GM21360 (cell line): ENCODE measurements around the gene C13orf46.

Experiments used
- ATAC-seq: cut with Tn5 transposase; IDR thresholded peaks from one replicate; pipeline ENCODE4 v1.9.1; 2021; ENCODE audit warnings: mild to moderate bottlenecking, moderate library complexity; ENCODE audit not compliant: unreplicated experiment

Gene C13orf46

DNA sequence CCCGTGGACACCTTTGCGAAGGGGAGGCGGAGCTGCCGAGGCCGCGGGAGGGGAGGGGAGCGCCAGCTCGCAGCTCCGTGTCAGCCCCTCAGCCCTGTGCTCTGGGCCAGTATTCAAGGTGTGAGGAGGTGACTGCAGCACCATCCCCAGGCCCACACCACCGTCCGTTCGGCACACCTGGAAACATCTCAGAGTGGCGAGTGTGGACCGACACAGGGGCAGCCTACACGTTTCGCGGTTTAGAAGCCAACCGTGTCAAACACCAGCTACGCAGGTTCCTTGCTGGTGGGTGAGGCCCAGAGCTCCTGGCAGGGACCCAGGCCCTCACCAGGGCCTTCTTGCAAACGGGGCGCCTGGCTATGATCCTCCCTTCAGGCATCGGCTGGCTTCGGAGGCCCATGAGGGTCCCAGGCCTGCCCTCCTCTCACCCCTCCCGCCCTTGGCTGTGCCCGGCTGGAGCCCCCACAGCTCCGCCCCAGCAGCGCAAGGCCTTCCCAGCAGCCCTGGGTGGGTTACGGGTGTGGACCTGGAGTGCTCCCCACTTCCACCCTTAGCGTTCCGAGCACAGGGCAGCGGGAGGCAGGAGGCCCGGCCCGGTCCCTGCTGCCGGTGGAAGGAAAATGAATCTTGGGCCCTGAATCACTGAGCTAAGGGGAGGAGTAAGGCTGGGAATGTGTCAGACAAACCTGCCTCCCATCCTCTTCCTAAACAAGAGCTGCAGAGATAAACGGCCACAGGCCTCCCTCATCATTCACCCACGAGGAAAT lies 1.2 kb downstream of the C13orf46 start:
- ATAC-seq: no peak

DNA sequence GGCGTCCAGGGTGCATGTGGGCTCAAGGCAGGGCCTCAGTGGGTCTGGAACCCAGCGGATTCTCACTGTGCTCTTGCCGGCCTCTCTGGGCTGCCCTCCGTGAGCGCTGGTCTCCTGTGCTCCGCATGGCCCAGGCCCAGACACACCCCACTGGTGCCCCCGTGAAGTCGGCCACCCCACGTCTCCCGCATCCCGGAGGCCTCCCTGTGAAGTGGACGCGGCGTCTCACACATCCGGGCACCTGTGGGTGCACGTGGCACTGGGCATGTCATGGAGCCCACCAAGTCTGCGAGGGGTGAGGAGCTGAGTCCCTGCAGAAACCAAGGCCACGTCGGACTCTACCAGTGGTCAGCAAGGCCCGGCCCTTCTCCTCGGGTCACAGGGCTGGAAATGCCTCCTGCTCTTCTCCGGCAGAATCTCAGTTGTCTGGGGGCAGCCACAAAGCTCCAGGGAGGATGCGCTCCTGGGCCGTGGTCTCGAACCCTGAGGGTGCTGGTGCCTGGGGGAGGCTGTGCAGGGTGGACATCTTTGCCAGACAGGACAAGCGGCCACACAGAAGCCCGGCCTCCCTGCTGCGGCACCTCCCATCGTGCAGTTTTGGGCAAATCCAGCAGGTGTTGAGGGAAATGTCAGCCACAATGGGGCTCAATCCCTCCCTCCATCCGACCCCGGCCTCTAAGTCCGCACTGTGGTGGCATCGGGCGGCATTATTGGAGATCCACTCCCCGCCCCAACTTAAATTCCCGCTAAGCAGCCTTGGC lies 2.2 kb downstream of the C13orf46 start:
- ATAC-seq: no peak

GRCh38 chr13:113970810-113971470 lies 2.9 kb downstream of the C13orf46 start:
- no peak for ATAC-seq

DNA sequence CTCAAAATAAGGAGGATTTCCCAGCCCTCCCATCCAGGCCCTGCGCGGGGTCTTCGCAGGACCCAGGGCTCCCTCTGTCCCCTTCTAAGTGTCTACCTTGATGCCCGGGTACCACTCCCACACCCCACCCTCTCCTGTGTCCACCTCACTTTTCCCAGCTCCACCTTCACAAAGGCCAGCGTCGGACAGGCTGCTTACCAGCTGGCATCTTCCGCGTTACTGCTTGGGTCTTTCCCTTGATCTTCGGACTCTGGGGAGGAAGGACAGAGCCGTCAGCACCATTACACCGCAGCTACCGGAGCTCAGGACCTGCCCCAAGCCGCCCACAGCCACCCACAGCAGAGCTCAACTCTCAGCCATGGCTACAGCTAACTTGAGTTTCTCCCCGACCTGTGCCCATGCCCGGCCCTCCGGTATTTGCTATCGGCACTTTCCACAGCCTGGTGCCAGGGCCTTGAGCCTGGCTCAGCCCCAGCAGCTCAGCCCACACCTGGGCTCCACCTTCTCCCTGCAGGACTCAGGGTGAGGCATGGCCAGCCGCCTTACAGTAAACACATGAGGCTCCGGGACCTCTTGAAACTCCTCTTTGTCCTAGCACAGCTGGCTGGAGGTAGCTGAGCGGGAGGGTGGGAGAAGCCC lies 3.8 kb downstream of the C13orf46 start:
- no peak for ATAC-seq

GRCh38 chr13:113969311-113969972 lies 4.4 kb downstream of the C13orf46 start:
- ATAC-seq: no peak

GRCh38 chr13:113968463-113969310 lies 5.2 kb downstream of the C13orf46 start:
- ATAC-seq: no peak

DNA sequence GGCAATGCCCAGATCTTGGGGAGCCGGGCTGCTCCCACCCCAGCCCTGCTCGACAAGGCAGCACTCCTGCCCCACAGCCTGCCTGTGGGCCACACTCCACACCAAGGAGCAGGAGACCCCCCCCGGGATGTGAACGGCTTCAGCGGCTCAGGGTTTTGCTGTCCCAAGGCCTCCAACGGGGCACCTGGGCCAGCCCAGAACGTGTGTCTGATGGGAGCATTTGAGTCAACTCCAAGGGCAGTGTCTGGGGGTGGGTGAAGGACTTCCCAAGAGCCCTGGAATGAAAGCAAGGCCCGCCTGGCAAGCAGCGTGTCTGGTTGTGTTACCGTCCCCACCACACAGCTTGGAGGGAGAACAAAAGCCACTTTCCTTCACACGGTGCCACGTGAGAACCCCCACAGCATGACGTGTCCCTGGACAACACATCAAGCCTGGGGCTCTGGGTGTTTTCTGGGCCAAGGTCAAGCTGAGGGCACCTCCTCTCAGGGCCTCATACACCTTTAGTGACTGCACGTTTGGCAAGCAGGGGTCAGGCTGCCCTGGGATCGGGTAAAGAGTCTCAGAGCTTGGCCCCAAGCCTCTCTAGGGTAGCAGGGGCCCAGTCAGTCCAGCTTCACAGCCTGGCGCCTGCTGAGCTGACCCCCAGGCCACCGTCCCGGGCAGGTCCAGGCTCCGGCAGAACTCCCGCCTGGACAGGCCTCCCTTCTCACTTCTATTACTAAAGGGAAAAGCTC lies 6.0 kb downstream of the C13orf46 start:
- no peak for ATAC-seq

- ATAC-seq: no peak
These were observed 6.6 kb downstream of the C13orf46 start for GRCh38 chr13:113967206-113967720.

DNA sequence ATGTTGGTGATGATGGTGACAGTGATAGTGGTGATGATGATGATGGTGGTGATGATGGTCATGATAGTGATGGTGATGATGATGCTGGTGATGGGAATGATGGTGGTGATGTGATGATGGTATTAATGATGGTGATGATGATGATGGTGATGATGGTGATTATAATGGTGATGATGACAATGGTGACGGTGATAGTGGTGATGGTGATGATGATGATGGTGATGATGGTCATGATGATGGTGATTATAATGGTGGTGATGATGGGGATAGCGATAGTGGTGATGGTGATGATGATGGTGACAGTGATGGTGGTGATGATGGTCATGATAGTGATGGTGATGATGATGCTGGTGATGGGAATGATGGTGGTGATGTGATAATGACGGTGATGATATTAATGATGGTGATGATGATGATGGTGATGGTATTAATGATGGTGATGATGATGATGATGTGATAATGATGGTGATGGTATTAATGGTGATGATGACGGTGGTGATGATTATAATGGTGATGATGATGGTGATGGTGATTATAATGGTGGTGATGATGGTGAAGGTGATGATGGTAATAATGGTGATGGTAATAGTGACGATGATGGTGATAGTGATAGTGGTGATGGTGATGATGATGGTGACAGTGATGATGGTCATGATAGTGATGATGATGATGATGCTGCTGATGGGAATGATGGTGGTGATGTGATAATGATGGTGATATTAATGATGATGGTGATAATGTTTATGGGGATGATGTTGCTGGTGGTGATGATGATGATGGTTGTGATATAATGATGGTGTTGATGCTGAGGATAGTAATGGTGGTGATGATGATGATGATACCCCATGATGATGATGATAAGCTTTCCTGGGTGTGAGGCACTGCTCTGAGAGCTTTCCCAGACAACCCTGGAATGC lies 7.7 kb downstream of the C13orf46 start:
- ATAC-seq: no peak

- no peak for ATAC-seq
These were observed 8.4 kb downstream of the C13orf46 start for GRCh38 chr13:113965383-113965874.

- ATAC-seq: no peak
These were observed 9.5 kb downstream of the C13orf46 start for GRCh38 chr13:113964251-113964995.

GRCh38 chr13:113963376-113963775 lies 10.5 kb downstream of the C13orf46 start:
- no peak for ATAC-seq

DNA sequence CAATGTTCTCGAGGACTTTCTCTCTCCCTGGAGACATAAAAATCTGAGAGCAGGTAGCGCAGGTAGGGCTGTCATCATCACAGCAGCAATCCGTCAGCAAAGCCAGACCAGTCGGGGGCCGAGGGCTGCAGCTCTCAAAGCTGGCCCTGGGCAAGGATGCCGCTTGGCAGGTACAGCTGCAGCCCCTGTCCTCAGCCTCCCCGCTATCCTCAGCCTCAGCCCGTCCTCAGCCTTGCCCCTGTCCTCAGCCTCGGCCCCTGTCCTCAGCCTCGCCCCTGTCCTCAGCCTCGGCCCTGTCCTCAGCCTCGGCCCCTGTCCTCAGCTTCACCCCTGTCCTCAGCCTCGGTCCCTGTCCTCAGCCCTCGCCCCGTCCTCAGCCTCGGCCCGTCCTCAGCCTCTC lies 10.9 kb downstream of the C13orf46 start:
- no peak for ATAC-seq

- ATAC-seq: no peak
These were observed 11.5 kb downstream of the C13orf46 start for GRCh38 chr13:113962386-113962785.

- ATAC-seq: no peak
These were observed 13.5 kb downstream of the C13orf46 start for GRCh38 chr13:113960276-113960948.

DNA sequence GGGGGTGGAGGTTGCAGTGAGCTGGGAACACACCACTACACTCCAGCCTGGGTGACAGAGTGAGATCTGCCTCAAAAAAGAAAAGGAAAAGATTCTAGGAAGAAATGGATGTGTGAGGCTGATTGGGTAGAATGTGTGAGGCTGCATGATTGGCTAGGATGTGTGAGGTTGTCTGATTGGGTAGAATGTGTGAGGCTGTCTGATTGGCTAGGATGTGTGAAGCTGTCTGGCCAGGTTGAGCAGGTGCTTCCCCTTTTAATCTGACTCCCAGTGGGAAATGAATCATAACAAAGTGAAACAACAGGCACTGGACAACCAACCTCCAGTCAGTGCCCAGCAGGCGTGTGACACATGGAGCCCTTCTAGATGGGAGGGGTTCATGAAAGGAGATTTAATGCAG lies 14.7 kb downstream of the C13orf46 start:
- no peak for ATAC-seq
